Keratinocyte (primary cell): ENCODE results near the gene TIFAB. TPM values are rescaled to one million over a fixed set of nuclear protein-coding genes. Genes with fewer than 3 reads are reported as not detected.

ENCODE experiments used
- DNase-seq: peaks from one replicate; pipeline ENCODE4 v3.0.0-alpha.2; 2011; ENCODE audit warnings: low read depth, missing footprints, low spot score
- FAIRE-seq: peaks from 2 replicates; lab custom pipeline; 2011; peaks lifted over from hg19 to GRCh38; lab: Jason Lieb, UNC
- H2AFZ ChIP-seq: 2 replicates; pipeline ENCODE4 v1.6.0; 2012; ENCODE audit warnings: low read length, control low read depth, inconsistent platforms; ENCODE audit not compliant: control insufficient read depth
- H3K27ac ChIP-seq: 2 replicates; pipeline ENCODE4 v1.5.1; 2011; ENCODE audit warnings: low read length; ENCODE audit not compliant: control insufficient read depth, insufficient read depth
- H3K27me3 ChIP-seq: 3 replicates; pipeline ENCODE4 v1.6.0; 2011; ENCODE audit warnings: low read length; ENCODE audit not compliant: control insufficient read depth, insufficient read depth; ENCODE audit errors: extremely low read depth
- H3K36me3 ChIP-seq, 2 experiments: 2 replicates in 1 of 2; 3 replicates in 1 of 2; pipeline ENCODE4 v1.5.1; 2011; ENCODE audit warnings: low read length in 2 of 2, mild to moderate bottlenecking in 1 of 2; ENCODE audit not compliant: control insufficient read depth in 2 of 2, insufficient read depth in 2 of 2; ENCODE audit errors: extremely low read depth in 1 of 2
- H3K4me1 ChIP-seq: 3 replicates; pipeline ENCODE4 v1.5.1; 2011; ENCODE audit warnings: low read length; ENCODE audit not compliant: control insufficient read depth, insufficient read depth; ENCODE audit errors: extremely low read depth
- H3K4me2 ChIP-seq: 3 replicates; pipeline ENCODE4 v1.6.0; 2011; ENCODE audit warnings: low read depth, low read length; ENCODE audit not compliant: control insufficient read depth, insufficient read depth; ENCODE audit errors: extremely low read depth
- H3K4me3 ChIP-seq, 3 experiments: fragments of 200-600 bp in 1 of 3; sonication (generic) in 1 of 3; 2 replicates in 2 of 3; 3 replicates in 1 of 3; pipeline ENCODE4 v1.5.1; 2011 to 2016; ENCODE audit warnings: low read length in 3 of 3, mild to moderate bottlenecking in 3 of 3, control low read depth in 2 of 3, inconsistent platforms in 1 of 3, low read depth in 1 of 3, mixed read lengths in 1 of 3, mixed run types in 1 of 3, moderate library complexity in 1 of 3; ENCODE audit not compliant: control insufficient read depth in 2 of 3, insufficient read depth in 2 of 3; ENCODE audit errors: extremely low read depth in 1 of 3
- H3K79me2 ChIP-seq: 2 replicates; pipeline ENCODE4 v1.6.0; 2012; ENCODE audit warnings: low read length; ENCODE audit not compliant: control insufficient read depth, insufficient read depth
- H3K9ac ChIP-seq: 3 replicates; pipeline ENCODE4 v1.6.0; 2011; ENCODE audit warnings: low read length; ENCODE audit not compliant: control insufficient read depth, insufficient read depth; ENCODE audit errors: extremely low read depth
- H3K9me1 ChIP-seq: 3 replicates; pipeline ENCODE4 v1.6.0; 2011; ENCODE audit warnings: low read length; ENCODE audit not compliant: control insufficient read depth, insufficient read depth; ENCODE audit errors: extremely low read depth
- H3K9me3 ChIP-seq: 2 replicates; pipeline ENCODE4 v1.5.1; 2012; ENCODE audit warnings: low read depth, low read length; ENCODE audit not compliant: control insufficient read depth
- H4K20me1 ChIP-seq: 3 replicates; pipeline ENCODE4 v1.6.0; 2011; ENCODE audit warnings: low read length; ENCODE audit not compliant: control insufficient read depth, insufficient read depth; ENCODE audit errors: extremely low read depth
- CTCF ChIP-seq, 3 experiments: IDR thresholded peaks in 1 of 3; conservative IDR thresholded peaks in 1 of 3; optimal IDR thresholded peaks in 1 of 3; 2 replicates in 2 of 3; 3 replicates in 1 of 3; pipeline versions ENCODE3 to v1.5.1; 2011; ENCODE audit warnings: low read length in 3 of 3, mild to moderate bottlenecking in 3 of 3, moderate library complexity in 2 of 3, control low read depth in 1 of 3, inconsistent platforms in 1 of 3; ENCODE audit not compliant: insufficient read depth in 2 of 3; ENCODE audit errors: extremely low read depth in 1 of 3
- EZH2 ChIP-seq: IDR thresholded peaks from one replicate; pipeline ENCODE4 v1.6.1; 2012; ENCODE audit warnings: inconsistent platforms, mild to moderate bottlenecking, low read length, moderate library complexity
- dilution Hi-C: fragments of 300-500 bp; cut with MboI; formaldehyde crosslinking; loops from one replicate; pipeline ENCODE4 v1.7.0; 2020; ENCODE audit warnings: low sequenced_read_pairs; ENCODE audit not compliant: extremely low pct_ligation_motif_present
- polyA plus RNA-seq, 5 experiments: library from polyadenylated mRNA; depleted of rRNA in 3 of 5; stranded (reverse) in 3 of 5; stranded (forward) in 1 of 5; unstranded in 1 of 5; fragments of >200 nt; gene quantifications; 1 replicate in 1 of 5; 2 replicates in 3 of 5; 3 replicates in 1 of 5; pipeline versions ENCODE4 v1.2.1 to v1.2.3, GENCODE V29; 2011 to 2012; ENCODE audit warnings: missing spikeins in 2 of 5, low read depth in 1 of 5, low replicate concordance in 1 of 5

TIFAB gene
- polyA plus RNA-seq, 1 donor (not counting 4 experiments of a cell fraction or from before 2014, with no cell fraction given), result not detected

DNA sequence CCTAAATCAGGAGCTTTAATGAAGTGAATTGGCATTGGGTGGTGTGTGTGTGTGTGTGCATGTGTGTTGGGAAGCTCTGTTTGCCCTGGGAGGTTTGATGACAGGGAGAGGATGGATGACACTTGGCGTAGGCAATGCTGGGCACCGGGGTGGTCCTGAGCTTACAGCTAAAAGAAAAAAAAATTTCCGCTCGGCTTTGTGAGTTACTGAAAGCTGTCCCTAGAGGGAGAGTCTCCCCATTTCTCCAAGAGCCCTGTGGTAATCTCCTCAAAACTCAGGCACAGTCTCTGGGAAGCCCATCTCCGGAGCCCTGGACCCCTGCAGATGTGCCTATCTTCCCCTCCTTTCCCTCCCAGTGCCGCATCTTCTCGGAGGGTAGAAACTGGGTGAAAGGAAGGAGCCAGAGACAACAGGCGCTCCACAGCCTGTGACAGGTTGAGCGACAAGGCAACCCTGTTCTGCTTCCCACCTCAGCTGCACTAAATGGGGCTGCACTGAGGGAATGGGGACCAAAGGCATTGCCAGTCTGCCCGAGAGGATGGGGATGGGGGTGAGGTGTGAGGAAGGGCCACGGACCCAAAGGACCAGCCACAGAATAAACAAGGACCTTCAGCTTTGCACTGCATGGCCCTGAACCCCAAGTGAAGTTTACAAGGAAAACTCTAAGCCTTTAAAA lies 35.8 kb upstream of the TIFAB start:
- DNase-seq (no peak), FAIRE-seq (peak; percentile 49)
- no peak overlapping the region for H3K27ac ChIP-seq
- H3K4me3 ChIP-seq, result no peak overlapping the region
- no peaks in the 10 kb centered on the region for H3K79me2 ChIP-seq
- no peak overlapping the region for H2AFZ ChIP-seq
- no peaks in the 10 kb centered on the region for H3K36me3 ChIP-seq
- H3K4me1 ChIP-seq, result peaks cover 24% of the 10 kb centered on the region
- H3K9me1 ChIP-seq, result peaks cover 2% of the 10 kb centered on the region
- TF ChIP-seq CTCF (optimal IDR thresholded peaks at IDR 0.05 in 1 of 3, IDR thresholded peaks at IDR 0.05 in 1 of 3, conservative IDR thresholded peaks at IDR 0.05 in 1 of 3; ENCODE audit: extremely low read depth in 1 of 3, insufficient read depth in 2 of 3, low read length in 3 of 3), result no peak
- TF ChIP-seq EZH2, result peak; percentile 11
- no peak overlapping the region for H3K4me2 ChIP-seq
- no peaks in the 10 kb centered on the region for H3K27me3 ChIP-seq
- H4K20me1 ChIP-seq, result no peaks in the 10 kb centered on the region
- H3K9me3 ChIP-seq, result no peaks in the 10 kb centered on the region
- H3K9ac ChIP-seq, result no peak overlapping the region
- dilution Hi-C loops, result no loop called here

DNA sequence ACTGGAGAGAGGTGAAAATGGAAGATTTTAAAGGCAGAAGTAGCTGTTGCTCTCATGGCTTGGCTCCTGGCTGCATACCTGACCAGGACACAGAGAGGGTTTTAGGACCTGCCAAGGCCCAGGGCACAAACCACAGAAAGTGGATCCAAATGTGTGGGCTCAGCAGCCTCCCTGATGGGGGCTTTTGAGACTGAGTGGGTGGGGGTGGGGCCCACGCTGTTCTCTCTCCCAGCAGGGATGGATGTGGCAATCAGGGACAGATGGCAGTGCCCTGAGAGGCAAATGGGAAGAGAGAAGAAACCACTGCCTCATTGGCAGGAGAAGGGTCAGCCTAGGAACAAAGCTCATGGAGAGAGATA lies 34.9 kb upstream of the TIFAB start:
- no peaks in the 10 kb centered on the region for H3K27me3 ChIP-seq

More for the DNA sequence above, 34.9 kb upstream of the TIFAB start:
- no peak for FAIRE-seq
- Histone ChIP-seq H2AFZ (no peak overlapping the region), H3K4me1 (peaks cover 15% of the 10 kb centered on the region), H3K4me3 (no peak overlapping the region), H3K27ac (no peak overlapping the region), H3K9ac (no peak overlapping the region), H3K36me3 (no peaks in the 10 kb centered on the region), H4K20me1 (no peaks in the 10 kb centered on the region), H3K79me2 (no peaks in the 10 kb centered on the region), H3K4me2 (no peak overlapping the region), H3K9me3 (no peaks in the 10 kb centered on the region), H3K9me1 (no peaks in the 10 kb centered on the region)
- no peak for DNase-seq
- dilution Hi-C loops, result no loop called here
- TF ChIP-seq CTCF (optimal IDR thresholded peaks at IDR 0.05 in 1 of 3, IDR thresholded peaks at IDR 0.05 in 1 of 3, conservative IDR thresholded peaks at IDR 0.05 in 1 of 3; ENCODE audit: extremely low read depth in 1 of 3, insufficient read depth in 2 of 3, low read length in 3 of 3), result no peak
- TF ChIP-seq EZH2, result no peak
